ENCODE measurements around the gene GNGT1.
"Not testable (repeated sequence)": the region's sequence is repeated elsewhere in the genome, so short reads cannot be mapped to it uniquely, and the experiment has no call there.

Gene GNGT1

DNA sequence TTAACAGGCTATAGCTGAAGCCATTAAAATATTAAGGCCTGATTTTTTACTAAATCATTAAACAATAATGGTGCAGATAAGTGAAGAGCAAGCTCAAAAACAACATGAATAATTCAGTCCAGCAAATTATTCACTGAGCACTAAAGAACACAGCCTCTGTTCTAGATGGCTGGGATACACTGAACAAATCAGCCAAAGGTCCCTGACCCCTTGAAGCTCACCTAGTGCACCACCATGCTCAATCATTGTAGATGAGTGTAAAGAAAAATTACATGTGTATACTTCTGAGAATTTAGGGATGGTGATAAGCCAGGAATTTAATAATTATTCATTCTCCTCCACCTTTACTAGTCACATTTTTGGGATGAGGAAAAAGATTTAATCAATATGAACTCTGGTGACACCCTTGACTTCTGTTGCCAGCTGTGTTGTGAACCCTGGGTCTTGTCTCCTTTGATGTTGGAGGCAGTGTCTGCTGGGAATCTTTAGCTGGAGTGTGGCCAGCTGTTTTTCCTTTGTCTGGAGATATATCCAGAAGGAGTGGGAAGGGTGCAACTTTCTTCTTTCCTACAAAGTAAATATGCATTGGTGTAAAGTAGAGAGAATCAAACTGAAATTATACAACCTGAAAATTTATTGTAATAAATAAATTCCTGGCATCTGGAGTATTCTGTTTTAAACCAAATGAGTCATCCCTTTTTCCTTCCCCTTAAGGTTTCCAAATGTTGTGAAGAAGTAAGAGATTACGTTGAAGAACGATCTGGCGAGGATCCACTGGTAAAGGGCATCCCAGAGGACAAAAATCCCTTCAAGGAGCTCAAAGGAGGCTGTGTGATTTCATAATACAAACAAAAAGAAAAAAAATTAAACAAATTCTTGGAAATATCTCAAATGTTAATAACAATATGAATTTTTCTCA, 4.0 kb downstream of the GNGT1 start:
- no peak for DNase-seq (ENCODE audit: low spot score)

GRCh38 chr7:93911242-93911641, 4.9 kb downstream of the GNGT1 start:
- not testable (repeated sequence) for DNase-seq (ENCODE audit: low spot score)

GRCh38 chr7:93911661-93912060, 5.3 kb downstream of the GNGT1 start:
- not testable (repeated sequence) for DNase-seq (ENCODE audit: low spot score)

- DNase-seq (ENCODE audit: low spot score): no peak
Observed at GRCh38 chr7:93913197-93913596, 6.8 kb downstream of the GNGT1 start.

DNA sequence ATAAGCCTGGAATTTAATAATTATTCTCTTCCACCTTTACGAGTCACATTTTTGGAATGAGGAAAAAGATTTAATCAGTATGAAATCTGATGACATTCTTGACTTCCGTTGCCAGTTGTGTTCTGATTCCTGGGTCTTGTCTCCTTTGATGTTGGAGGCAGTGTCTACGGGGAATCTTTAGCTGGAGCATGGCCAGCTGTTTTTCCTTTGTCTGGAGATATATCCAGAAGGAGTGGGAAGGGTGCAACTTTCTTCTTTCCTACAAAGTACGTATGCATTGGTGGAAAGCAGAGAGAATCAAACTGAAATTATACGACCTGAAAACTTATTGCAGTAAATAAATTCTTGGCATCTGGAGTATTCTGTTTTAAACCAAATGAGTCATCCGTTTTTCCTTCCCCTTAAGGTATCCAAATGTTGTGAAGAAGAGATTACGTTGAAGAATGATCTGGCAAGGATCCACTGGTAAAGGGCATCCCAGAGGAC, 8.3 kb downstream of the GNGT1 start:
- DNase-seq (ENCODE audit: low spot score): no peak

- not testable (repeated sequence) for DNase-seq (ENCODE audit: low spot score)
Observed at GRCh38 chr7:93915206-93915842, 9.0 kb downstream of the GNGT1 start.

- not testable (repeated sequence) for DNase-seq (ENCODE audit: low spot score)
Observed at GRCh38 chr7:93915888-93916287, 9.5 kb downstream of the GNGT1 start.

- not testable (repeated sequence) for DNase-seq (ENCODE audit: low spot score)
Observed at GRCh38 chr7:93916315-93916714, 9.9 kb downstream of the GNGT1 start.

GRCh38 chr7:93920496-93921182, 14.3 kb downstream of the GNGT1 start:
- DNase-seq (ENCODE audit: low spot score): no peak

DNA sequence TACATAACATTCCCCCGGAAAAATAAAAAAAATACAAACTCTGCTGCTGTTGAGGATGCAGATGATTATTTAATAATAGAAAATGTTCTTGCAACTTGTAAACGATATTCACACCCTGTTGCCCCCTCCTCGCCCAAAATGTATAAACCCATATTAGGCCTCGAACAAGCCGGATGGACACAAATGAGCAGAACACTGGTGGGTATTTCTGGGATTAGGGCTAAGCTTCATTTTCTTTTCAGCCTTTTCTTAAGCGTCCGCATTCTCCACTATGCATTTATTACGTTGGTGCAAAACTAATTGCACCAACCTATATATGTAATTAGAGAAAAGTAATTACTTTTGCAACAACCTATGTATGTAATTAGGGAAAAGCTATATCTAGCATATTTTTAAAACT, 14.8 kb downstream of the GNGT1 start:
- no peak for DNase-seq (ENCODE audit: low spot score)

- peak; percentile 66 for DNase-seq (ENCODE audit: low spot score)
Observed at GRCh38 chr7:93921607-93922566, 15.5 kb downstream of the GNGT1 start, which contains the start of gene GNG11. GNG11 (plus strand) TSS chr7:93921735; CDS start chr7:93922138, 403 bp downstream.

GRCh38 chr7:93923296-93923695, 16.9 kb downstream of the GNGT1 start:
- DNase-seq (ENCODE audit: low spot score): no peak

DNA sequence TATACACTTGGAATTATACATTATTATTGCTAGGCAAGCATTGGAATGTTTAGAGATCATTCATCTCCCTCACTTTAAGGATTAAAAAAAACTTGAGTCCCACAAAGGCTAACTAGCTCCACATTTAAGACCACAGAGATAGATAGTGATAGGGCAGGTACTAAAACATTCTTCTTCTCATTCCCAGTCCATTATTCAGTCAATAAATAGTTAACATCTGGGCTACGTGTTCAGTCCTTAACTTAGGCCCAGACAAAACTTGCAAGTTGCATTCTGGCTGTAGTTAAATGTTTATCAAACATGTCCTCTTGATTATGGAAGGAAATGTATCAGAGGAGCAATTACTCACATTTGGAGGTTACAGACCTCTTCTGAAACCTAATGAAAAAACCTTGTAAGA, 17.6 kb downstream of the GNGT1 start:
- DNase-seq (ENCODE audit: low spot score): no peak

GRCh38 chr7:93926800-93927199, 20.4 kb downstream of the GNGT1 start:
- no peak for DNase-seq (ENCODE audit: low spot score)

DNA sequence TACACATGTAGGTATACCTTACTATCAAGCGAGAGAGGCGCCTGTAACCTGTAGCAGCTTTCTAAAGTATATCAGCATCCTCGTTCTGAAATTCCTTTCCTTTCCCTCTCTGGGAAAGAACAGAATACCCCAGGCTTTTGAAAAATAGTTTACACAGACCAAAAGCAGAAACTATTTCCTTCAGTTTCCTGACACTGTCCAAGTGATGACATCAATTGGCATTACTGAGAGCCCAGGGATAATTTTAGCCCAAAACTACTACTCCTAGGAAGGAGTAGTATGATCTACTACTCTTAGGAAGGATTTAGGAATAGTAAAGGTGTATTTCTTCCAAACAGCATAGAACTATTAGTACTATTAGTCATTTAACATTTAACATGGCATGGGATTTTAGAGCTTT, 21.2 kb downstream of the GNGT1 start:
- no peak for DNase-seq (ENCODE audit: low spot score)

DNA sequence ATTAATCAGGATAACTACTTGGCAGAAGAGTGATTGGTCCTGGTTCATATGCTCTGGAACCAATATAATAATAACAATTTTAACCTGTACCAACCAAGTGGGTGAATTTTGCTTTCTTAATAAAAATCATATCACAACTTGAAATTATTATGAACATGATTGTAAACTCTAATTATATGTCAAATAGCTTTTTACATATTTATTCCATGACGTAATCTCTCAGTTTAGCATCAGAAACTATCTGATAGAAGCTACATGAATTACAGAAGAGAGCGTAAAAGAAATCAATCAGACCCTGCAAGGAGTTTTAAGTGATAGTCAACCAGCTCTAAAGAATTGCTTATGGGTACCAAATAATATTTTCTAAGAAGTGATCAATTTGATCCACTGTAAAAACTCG, 25.3 kb downstream of the GNGT1 start:
- DNase-seq (ENCODE audit: low spot score): no peak

GRCh38 chr7:93933156-93933555, 26.8 kb downstream of the GNGT1 start:
- DNase-seq (ENCODE audit: low spot score): no peak

- no peak for DNase-seq (ENCODE audit: low spot score)
Observed at GRCh38 chr7:93935102-93935501, 28.7 kb downstream of the GNGT1 start.

DNA sequence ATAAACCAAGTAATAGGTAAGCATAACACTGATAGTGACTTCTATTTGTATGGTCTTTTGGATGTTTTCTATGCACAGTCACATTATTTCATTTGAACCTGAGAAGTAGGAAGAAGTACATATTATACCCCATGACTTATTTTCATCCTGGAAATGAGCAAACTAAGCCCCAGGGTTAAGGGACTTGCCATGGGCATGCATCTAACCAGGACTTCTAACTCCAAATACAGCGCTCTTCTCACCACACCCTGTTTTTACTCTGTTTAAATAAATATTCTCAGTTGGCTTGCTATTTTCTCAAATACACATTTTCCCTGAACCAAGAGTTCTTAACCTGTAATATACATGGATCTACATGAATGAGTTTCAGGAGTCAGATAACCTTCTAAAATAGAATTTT, 31.5 kb downstream of the GNGT1 start:
- DNase-seq (ENCODE audit: low spot score): no peak

DNA sequence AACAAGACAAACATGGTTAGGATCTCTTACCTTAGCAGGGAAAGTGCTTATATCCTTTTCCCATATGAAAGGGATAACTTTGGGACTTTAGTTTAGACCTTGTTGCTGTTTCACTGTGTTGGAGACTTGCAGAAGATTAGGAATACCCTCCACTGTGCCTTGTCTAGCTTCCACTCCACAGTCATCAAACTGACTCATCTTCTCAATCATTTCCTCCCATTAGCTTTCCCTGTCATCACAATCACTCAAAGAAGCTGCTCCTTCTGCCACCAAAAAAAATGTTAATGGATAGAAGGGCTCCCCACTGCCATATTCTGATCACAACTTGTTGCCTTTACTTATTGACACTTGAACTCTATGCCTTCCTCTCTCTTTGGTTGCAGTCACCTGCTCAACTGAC, 31.9 kb downstream of the GNGT1 start:
- no peak for DNase-seq (ENCODE audit: low spot score)

GRCh38 chr7:93941945-93942344, 35.6 kb downstream of the GNGT1 start:
- DNase-seq (ENCODE audit: low spot score): no peak
